NCI-H1048 (cell line): ENCODE measurements around the gene LRRC37B.
"Not testable (repeated sequence)": the region's sequence is repeated elsewhere in the genome, so short reads cannot be mapped to it uniquely, and the experiment has no call there.

Experiments
- DNase-seq: peaks from one replicate; lab custom pipeline; 2025; lab: John Stamatoyannopoulos, UW

LRRC37B gene

GRCh38 chr17:32006957-32007462, at the start of gene LRRC37B:
Gene LRRC37B (plus strand): TSS chr17:32007383. CDS start chr17:32021393, 14,010 bp downstream.
- peak; percentile 58 for DNase-seq

GRCh38 chr17:31964131-31964530, 43.1 kb upstream of the LRRC37B start:
- DNase-seq: not testable (repeated sequence)

- DNase-seq: no peak
These were observed 39.5 kb upstream of the LRRC37B start for GRCh38 chr17:31967648-31968047.

- not testable (repeated sequence) for DNase-seq
These were observed 36.8 kb upstream of the LRRC37B start for GRCh38 chr17:31970416-31970815.

GRCh38 chr17:31974269-31975071, 32.7 kb upstream of the LRRC37B start:
- not testable (repeated sequence) for DNase-seq

GRCh38 chr17:31975391-31975790, 31.8 kb upstream of the LRRC37B start:
- DNase-seq: not testable (repeated sequence)

- DNase-seq: not testable (repeated sequence)
These were observed 15.4 kb upstream of the LRRC37B start for GRCh38 chr17:31991821-31992220.

GRCh38 chr17:31997005-31997404, 10.2 kb upstream of the LRRC37B start:
- DNase-seq: no peak

- peak; percentile 3 for DNase-seq
These were observed 498 bp downstream of the LRRC37B start for GRCh38 chr17:32007463-32008298.

- DNase-seq: no peak
These were observed 2.0 kb downstream of the LRRC37B start for GRCh38 chr17:32009262-32009542.

GRCh38 chr17:32010114-32010513, 2.9 kb downstream of the LRRC37B start:
- no peak for DNase-seq

- DNase-seq: no peak
These were observed 8.2 kb downstream of the LRRC37B start for GRCh38 chr17:32015245-32016013.

- DNase-seq: no peak
These were observed 9.0 kb downstream of the LRRC37B start for GRCh38 chr17:32016231-32016630.

- no peak for DNase-seq
These were observed 12.0 kb downstream of the LRRC37B start for GRCh38 chr17:32019228-32019627.

- DNase-seq: no peak
These were observed 13.9 kb downstream of the LRRC37B start for GRCh38 chr17:32020943-32021614.

- DNase-seq: no peak
These were observed 14.4 kb downstream of the LRRC37B start for GRCh38 chr17:32021615-32021955.

GRCh38 chr17:32022554-32022953, 15.4 kb downstream of the LRRC37B start:
- DNase-seq: not testable (repeated sequence)

- not testable (repeated sequence) for DNase-seq
These were observed 20.1 kb downstream of the LRRC37B start for GRCh38 chr17:32027271-32027670.

GRCh38 chr17:32033223-32033622, 26.0 kb downstream of the LRRC37B start:
- no peak for DNase-seq

GRCh38 chr17:32033812-32034211, 26.6 kb downstream of the LRRC37B start:
- not testable (repeated sequence) for DNase-seq

GRCh38 chr17:32040246-32040645, 33.1 kb downstream of the LRRC37B start:
- DNase-seq: not testable (repeated sequence)
